ENCODE measurements around the gene FANCD2. TPM values are rescaled to one million over a fixed set of nuclear protein-coding genes. Genes with fewer than 3 reads are reported as not detected.

Gene FANCD2
- total RNA-seq, 1 donor from 2014 or later = 3.6 TPM

GRCh38 chr3:10142707-10143560 is 116.7 kb downstream of the FANCD2 start:
- Mint-ChIP-seq H3K36me3 (ENCODE audit: low read depth) (peaks cover 10% of the 10 kb centered on the region), H3K4me1 (ENCODE audit: low read depth) (peaks cover 33% of the 10 kb centered on the region), H3K4me3 (ENCODE audit: unreplicated experiment) (peak overlapping the region; percentile 80), H3K9me3 (ENCODE audit: low read depth) (no peaks in the 10 kb centered on the region), H3K27ac (ENCODE audit: unreplicated experiment) (peak overlapping the region; percentile 97), H3K27me3 (ENCODE audit: low read depth) (no peaks in the 10 kb centered on the region)
- no peak for DNase-seq (ENCODE audit: low spot score)
- TF ChIP-seq, protein P1, sequence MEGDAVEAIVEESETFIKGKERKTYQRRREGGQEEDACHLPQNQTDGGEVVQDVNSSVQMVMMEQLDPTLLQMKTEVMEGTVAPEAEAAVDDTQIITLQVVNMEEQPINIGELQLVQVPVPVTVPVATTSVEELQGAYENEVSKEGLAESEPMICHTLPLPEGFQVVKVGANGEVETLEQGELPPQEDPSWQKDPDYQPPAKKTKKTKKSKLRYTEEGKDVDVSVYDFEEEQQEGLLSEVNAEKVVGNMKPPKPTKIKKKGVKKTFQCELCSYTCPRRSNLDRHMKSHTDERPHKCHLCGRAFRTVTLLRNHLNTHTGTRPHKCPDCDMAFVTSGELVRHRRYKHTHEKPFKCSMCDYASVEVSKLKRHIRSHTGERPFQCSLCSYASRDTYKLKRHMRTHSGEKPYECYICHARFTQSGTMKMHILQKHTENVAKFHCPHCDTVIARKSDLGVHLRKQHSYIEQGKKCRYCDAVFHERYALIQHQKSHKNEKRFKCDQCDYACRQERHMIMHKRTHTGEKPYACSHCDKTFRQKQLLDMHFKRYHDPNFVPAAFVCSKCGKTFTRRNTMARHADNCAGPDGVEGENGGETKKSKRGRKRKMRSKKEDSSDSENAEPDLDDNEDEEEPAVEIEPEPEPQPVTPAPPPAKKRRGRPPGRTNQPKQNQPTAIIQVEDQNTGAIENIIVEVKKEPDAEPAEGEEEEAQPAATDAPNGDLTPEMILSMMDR (IDR thresholded peaks at IDR 0.05) = no peak

GRCh38 chr3:10145685-10146084 is 119.4 kb downstream of the FANCD2 start:
- TF ChIP-seq, protein P1 (IDR thresholded peaks at IDR 0.05) = no peak
- H3K27ac Mint-ChIP-seq (ENCODE audit: unreplicated experiment) = no peak overlapping the region
- no peaks in the 10 kb centered on the region for H3K9me3 Mint-ChIP-seq (ENCODE audit: low read depth)
- DNase-seq (ENCODE audit: low spot score) = no peak
- no peak overlapping the region for H3K4me3 Mint-ChIP-seq (ENCODE audit: unreplicated experiment)
- H3K27me3 Mint-ChIP-seq (ENCODE audit: low read depth) = no peaks in the 10 kb centered on the region
- peaks cover 22% of the 10 kb centered on the region for H3K36me3 Mint-ChIP-seq (ENCODE audit: low read depth)
- H3K4me1 Mint-ChIP-seq (ENCODE audit: low read depth) = peaks cover 33% of the 10 kb centered on the region

DNA sequence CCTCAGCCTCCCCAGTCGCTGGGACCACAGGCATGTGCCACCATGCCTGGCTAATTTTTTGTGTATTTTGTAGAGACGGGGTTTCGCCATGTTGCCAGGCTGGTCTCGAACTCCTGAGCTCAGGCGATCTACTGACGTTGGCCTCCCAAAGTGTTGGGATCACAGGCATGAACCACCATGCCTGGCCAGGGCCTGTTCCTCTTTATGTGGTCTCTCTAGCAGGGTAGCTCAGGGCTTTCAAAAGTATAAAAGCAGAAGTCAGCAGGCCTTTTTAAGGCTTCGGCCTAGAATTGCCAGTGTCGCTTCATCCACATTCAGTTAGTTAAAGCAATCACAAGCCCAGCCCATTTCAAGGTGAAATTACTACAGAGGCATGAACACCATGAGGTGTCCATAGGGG is 123.0 kb downstream of the FANCD2 start:
- Mint-ChIP-seq H3K4me1 (ENCODE audit: low read depth) (peaks cover 15% of the 10 kb centered on the region), H3K27ac (ENCODE audit: unreplicated experiment) (no peak overlapping the region), H3K27me3 (ENCODE audit: low read depth) (no peaks in the 10 kb centered on the region), H3K9me3 (ENCODE audit: low read depth) (no peaks in the 10 kb centered on the region), H3K36me3 (ENCODE audit: low read depth) (peaks cover 29% of the 10 kb centered on the region), H3K4me3 (ENCODE audit: unreplicated experiment) (no peak overlapping the region)
- DNase-seq (ENCODE audit: low spot score) = no peak
- TF ChIP-seq, protein P1 (IDR thresholded peaks at IDR 0.05) = no peak

DNA sequence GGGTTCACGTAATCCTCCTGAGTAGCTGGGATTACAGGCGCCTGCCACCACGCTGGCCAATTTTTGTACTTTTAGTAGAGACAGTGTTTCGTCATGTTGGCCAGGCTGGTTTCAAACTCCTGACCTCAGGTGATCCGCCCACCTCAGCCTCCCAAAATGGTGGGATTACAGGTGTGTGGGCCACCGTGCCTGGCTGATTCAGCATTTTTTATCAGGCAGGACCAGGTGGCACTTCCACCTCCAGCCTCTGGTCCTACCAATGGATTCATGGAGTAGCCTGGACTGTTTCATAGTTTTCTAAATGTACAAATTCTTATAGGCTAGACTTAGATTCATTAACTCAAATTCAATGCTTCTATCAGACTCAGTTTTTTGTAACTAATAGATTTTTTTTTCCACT is 124.8 kb downstream of the FANCD2 start:
- TF ChIP-seq, protein P1 (IDR thresholded peaks at IDR 0.05) = no peak
- Mint-ChIP-seq H3K27ac (ENCODE audit: unreplicated experiment) (no peak overlapping the region), H3K4me3 (ENCODE audit: unreplicated experiment) (no peak overlapping the region), H3K36me3 (ENCODE audit: low read depth) (peaks cover 26% of the 10 kb centered on the region), H3K4me1 (ENCODE audit: low read depth) (peaks cover 7% of the 10 kb centered on the region), H3K9me3 (ENCODE audit: low read depth) (no peaks in the 10 kb centered on the region), H3K27me3 (ENCODE audit: low read depth) (no peaks in the 10 kb centered on the region)
- DNase-seq (ENCODE audit: low spot score) = no peak

Other genes with a start within 250 kb of the FANCD2 start
- gene TADA3, start 234.0 kb upstream of the FANCD2 start, total RNA-seq = 42.2 to 69.9 TPM (median 69.6 TPM) in 3 replicates
- 150 to 179 TPM (median 177 TPM) in 3 replicates for gene ARPC4, start 233.4 kb upstream of the FANCD2 start, total RNA-seq
- 31.5 to 44.9 TPM (median 38.7 TPM) in 3 replicates for gene TTLL3, start 216.2 kb upstream of the FANCD2 start, total RNA-seq
- gene RPUSD3, start 182.4 kb upstream of the FANCD2 start, total RNA-seq = 26.9 to 31.4 TPM (median 27.7 TPM) in 3 replicates
- gene CIDEC, start 146.2 kb upstream of the FANCD2 start, total RNA-seq = not detected in 3 replicates
- gene JAGN1, start 135.8 kb upstream of the FANCD2 start, total RNA-seq = 20.3 to 25.1 TPM (median 24.5 TPM) in 3 replicates
- gene IL17RE, start 123.6 kb upstream of the FANCD2 start, total RNA-seq = 0.42 to 1.6 TPM (median 0.92 TPM) in 3 replicates
- 20.8 to 26.4 TPM (median 21.3 TPM) in 3 replicates for gene IL17RC, start 109.3 kb upstream of the FANCD2 start, total RNA-seq
- gene CRELD1, start 92.6 kb upstream of the FANCD2 start, total RNA-seq = 26.5 to 29.9 TPM (median 28.2 TPM) in 3 replicates
- 3.9 to 7.6 TPM (median 3.9 TPM) in 3 replicates for gene PRRT3, start 74.0 kb upstream of the FANCD2 start, total RNA-seq
- gene EMC3, start 39.6 kb upstream of the FANCD2 start, total RNA-seq = 51.5 to 60.0 TPM (median 52.9 TPM) in 3 replicates
- not detected in 3 replicates for gene FANCD2OS, start 81.8 kb downstream of the FANCD2 start, total RNA-seq
- gene BRK1, start 89.2 kb downstream of the FANCD2 start, total RNA-seq = 113 to 122 TPM (median 117 TPM) in 3 replicates
- gene VHL, start 115.3 kb downstream of the FANCD2 start, total RNA-seq = 31.4 to 39.1 TPM (median 38.5 TPM) in 3 replicates
- 0.63 to 1.6 TPM (median 1.6 TPM) in 3 replicates for gene IRAK2, start 138.5 kb downstream of the FANCD2 start, total RNA-seq
- 29.9 to 41.5 TPM (median 31.8 TPM) in 3 replicates for gene TATDN2, start 222.0 kb downstream of the FANCD2 start, total RNA-seq

Measured in chondrocyte (in vitro differentiated cells).